VCaP (cell line): ENCODE measurements around the gene ERN1.
"Not testable (repeated sequence)": the region's sequence is repeated elsewhere in the genome, so short reads cannot be mapped to it uniquely, and the experiment has no call there.

Source experiments
- H3K27ac ChIP-seq: fragments of 450-650 bp; 2 replicates; pipeline ENCODE4 v1.5.1; 2017
- CTCF ChIP-seq: fragments of 450-650 bp; conservative IDR thresholded peaks from 2 replicates; pipeline ENCODE4 v1.5.1; 2017; ENCODE audit warnings: mild to moderate bottlenecking, moderate library complexity

The ERN1 gene

GRCh38 chr17:64172510-64172909 lies 42.6 kb upstream of the ERN1 start:
- H3K27ac ChIP-seq: no peak overlapping the region

DNA sequence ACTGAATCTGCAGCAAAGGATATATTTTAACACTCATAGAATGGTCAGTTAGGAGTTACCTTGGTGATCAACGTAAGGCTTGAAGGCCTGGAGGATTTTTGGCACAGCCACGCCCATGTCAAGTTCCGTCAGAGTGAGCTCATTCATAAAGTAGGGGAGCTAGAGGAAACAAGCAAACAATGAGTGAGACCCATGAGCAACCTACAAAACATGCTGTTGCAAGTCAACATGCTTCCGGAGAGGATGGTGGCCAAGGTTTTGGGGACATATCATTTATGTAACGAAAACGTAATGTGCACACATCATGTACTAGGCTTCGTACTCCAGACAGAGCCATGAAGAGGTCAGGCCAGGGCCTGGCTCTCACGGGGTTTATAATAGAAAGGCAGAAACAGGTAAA lies 41.1 kb upstream of the ERN1 start:
- H3K27ac ChIP-seq: no peak overlapping the region
- no peak for TF ChIP-seq CTCF

More at GRCh38 chr17:64172510-64172909, 42.6 kb upstream of the ERN1 start:
- TF ChIP-seq CTCF: no peak

DNA sequence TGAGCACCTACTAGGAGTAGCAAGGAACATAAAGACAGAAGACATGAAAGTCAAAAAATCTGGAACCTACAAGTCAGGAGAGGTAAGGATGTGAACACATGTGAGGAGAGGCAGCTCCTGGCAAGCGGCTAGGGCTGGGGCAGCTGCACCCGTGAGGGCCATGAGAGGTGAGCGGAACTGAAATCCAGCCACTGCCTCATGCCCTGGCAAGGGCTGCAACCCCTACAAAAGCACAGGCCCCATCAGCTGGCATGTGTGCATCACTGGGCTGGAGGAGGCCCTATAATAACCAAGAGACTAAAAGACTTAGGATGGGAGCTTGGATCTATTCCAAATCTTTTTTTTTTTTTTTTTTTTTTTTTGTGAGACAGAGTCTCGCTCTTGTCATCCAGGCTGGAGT lies 40.3 kb upstream of the ERN1 start:
- TF ChIP-seq CTCF: no peak
- H3K27ac ChIP-seq: no peak overlapping the region

- H3K27ac ChIP-seq: not testable (repeated sequence)
Measured at GRCh38 chr17:64167666-64168065, 37.7 kb upstream of the ERN1 start.

- no peak for TF ChIP-seq CTCF
- no peak overlapping the region for H3K27ac ChIP-seq
Measured at GRCh38 chr17:64166876-64167275, 36.9 kb upstream of the ERN1 start.

DNA sequence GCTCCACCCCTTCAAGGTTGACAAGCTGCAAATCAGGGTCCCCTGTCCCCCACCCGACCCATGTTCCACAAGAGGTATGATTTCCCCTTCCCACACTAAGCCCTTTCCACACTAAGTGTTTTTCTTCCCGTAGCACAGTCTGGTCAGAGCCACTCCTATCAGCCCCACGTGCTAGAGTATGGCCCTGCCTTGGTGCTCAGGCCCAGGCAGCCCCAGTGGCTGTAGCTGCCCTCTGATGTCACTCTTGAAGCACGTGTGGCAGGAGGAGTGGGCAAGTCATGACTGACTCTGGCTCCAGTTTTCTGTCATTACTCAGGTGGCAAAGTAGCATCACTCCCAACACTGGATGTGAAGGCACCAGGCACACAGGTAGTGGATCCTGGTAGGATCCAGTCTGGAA lies 35.4 kb upstream of the ERN1 start:
- no peak overlapping the region for H3K27ac ChIP-seq
- no peak for TF ChIP-seq CTCF

GRCh38 chr17:64164596-64165285 lies 34.8 kb upstream of the ERN1 start:
- no peak for TF ChIP-seq CTCF

GRCh38 chr17:64163468-64163867 lies 33.5 kb upstream of the ERN1 start:
- H3K27ac ChIP-seq: no peak overlapping the region
- TF ChIP-seq CTCF: no peak

More at GRCh38 chr17:64164596-64165285, 34.8 kb upstream of the ERN1 start:
- no peak overlapping the region for H3K27ac ChIP-seq
